HUES6 (cell line): ENCODE measurements around the gene RBM7.

Experiments
- H3K27ac ChIP-seq: 2 replicates; pipeline ENCODE4 v1.7.0; 2013; ENCODE audit warnings: low read depth, mild to moderate bottlenecking, low read length, inconsistent platforms
- H3K27me3 ChIP-seq: 2 replicates; pipeline ENCODE4 v1.6.1; 2013; ENCODE audit warnings: low read length; ENCODE audit not compliant: control insufficient read depth, insufficient read depth
- H3K36me3 ChIP-seq: 2 replicates; pipeline ENCODE4 v1.6.1; 2013; ENCODE audit warnings: low read length; ENCODE audit not compliant: control insufficient read depth, insufficient read depth
- H3K4me1 ChIP-seq: 2 replicates; pipeline ENCODE4 v1.6.1; 2013; ENCODE audit warnings: low read length; ENCODE audit not compliant: control insufficient read depth, insufficient read depth
- H3K4me3 ChIP-seq: 2 replicates; pipeline ENCODE4 v1.5.1; 2013; ENCODE audit warnings: low read depth, low read length
- H3K9ac ChIP-seq: one replicate; pipeline ENCODE4 v1.6.1; 2013; ENCODE audit warnings: mild to moderate bottlenecking, low read length
- H3K9me3 ChIP-seq: 2 replicates; pipeline ENCODE4 v1.6.1; 2013; ENCODE audit warnings: low read depth, low read length; ENCODE audit not compliant: control insufficient read depth, insufficient read depth

Gene RBM7

GRCh38 chr11:114397349-114397982 is 3.0 kb upstream of the RBM7 start:
- Histone ChIP-seq H3K9me3 (0 out of 2 replicates have a peak, but pooled peaks cover 2% of the 10 kb centered on the region), H3K4me1 (peaks cover 31% of the 10 kb centered on the region), H3K27ac (no peak overlapping the region), H3K36me3 (no peaks in the 10 kb centered on the region), H3K4me3 (no peak overlapping the region), H3K27me3 (no peaks in the 10 kb centered on the region), H3K9ac (no peak overlapping the region)

- H3K27ac ChIP-seq = no peak overlapping the region
- 0 out of 2 replicates have a peak, but pooled peaks cover 2% of the 10 kb centered on the region for H3K9me3 ChIP-seq
- H3K36me3 ChIP-seq = peaks cover 8% of the 10 kb centered on the region
- H3K4me1 ChIP-seq = peaks cover 31% of the 10 kb centered on the region
- peak overlapping the region; percentile 97 for H3K4me3 ChIP-seq
- no peak overlapping the region for H3K9ac ChIP-seq
- no peaks in the 10 kb centered on the region for H3K27me3 ChIP-seq
Observed at GRCh38 chr11:114398303-114398920, 2.1 kb upstream of the RBM7 start.

- Histone ChIP-seq H3K27ac (peak overlapping the region; percentile 98), H3K36me3 (peaks cover 16% of the 10 kb centered on the region), H3K4me1 (peaks cover 31% of the 10 kb centered on the region), H3K9ac (peak overlapping the region; percentile 99), H3K4me3 (peak overlapping the region; percentile 97), H3K27me3 (no peaks in the 10 kb centered on the region), H3K9me3 (0 out of 2 replicates have a peak, but pooled peaks cover 2% of the 10 kb centered on the region)
Observed at GRCh38 chr11:114399490-114400215, 813 bp upstream of the RBM7 start.

DNA sequence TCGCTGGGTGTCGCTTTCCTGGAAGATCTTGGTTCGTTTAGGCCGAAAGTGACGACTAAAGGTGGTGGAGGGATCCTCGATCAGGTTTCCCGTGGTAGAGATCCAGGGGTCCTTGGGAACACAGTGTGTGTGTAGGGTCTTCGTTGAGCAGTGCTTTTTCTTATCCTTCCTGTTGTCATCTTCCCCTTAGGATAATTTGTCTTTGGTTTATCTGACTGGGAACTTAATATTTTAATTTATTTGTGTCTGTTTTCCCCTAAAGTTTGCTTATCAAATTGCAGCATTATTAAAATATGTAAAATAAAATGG is 403 bp downstream of the RBM7 start:
- H3K9ac ChIP-seq = peak overlapping the region; percentile 99
- no peaks in the 10 kb centered on the region for H3K9me3 ChIP-seq
- H3K4me1 ChIP-seq = peaks cover 28% of the 10 kb centered on the region
- no peaks in the 10 kb centered on the region for H3K27me3 ChIP-seq
- H3K36me3 ChIP-seq = peaks cover 27% of the 10 kb centered on the region
- H3K4me3 ChIP-seq = peak overlapping the region; percentile 97
- peak overlapping the region; percentile 98 for H3K27ac ChIP-seq

DNA sequence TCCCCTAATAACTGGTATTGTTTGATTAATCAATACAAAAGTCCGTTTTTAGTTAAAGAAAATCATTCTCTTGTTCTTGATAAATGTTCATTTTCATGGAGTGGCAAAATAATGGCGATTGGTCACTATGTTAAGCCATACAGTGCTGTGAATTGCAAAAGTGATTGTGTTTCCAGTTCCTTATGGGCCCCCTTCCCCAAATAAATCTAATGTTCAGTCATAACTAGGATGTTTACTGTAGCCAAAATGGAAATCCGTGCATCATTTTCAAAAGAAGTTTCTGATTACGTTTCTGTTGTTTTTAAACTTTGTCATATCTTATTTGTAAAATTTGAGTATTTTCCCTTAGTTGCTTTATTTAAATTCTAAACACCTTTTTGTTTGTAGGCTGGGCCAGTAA is 845 bp downstream of the RBM7 start:
- H3K36me3 ChIP-seq = peaks cover 32% of the 10 kb centered on the region
- peak overlapping the region; percentile 99 for H3K9ac ChIP-seq
- no peaks in the 10 kb centered on the region for H3K9me3 ChIP-seq
- peak overlapping the region; percentile 98 for H3K27ac ChIP-seq
- no peaks in the 10 kb centered on the region for H3K27me3 ChIP-seq
- H3K4me3 ChIP-seq = peak overlapping the region; percentile 97
- H3K4me1 ChIP-seq = peaks cover 24% of the 10 kb centered on the region

GRCh38 chr11:114412946-114413345 is 12.5 kb downstream of the RBM7 start:
- Histone ChIP-seq H3K9ac (no peak overlapping the region), H3K9me3 (no peaks in the 10 kb centered on the region), H3K4me3 (no peak overlapping the region), H3K27me3 (no peaks in the 10 kb centered on the region), H3K27ac (no peak overlapping the region), H3K36me3 (peaks cover 36% of the 10 kb centered on the region), H3K4me1 (peaks cover 10% of the 10 kb centered on the region)

GRCh38 chr11:114413958-114414357 is 13.5 kb downstream of the RBM7 start:
- Histone ChIP-seq H3K27ac (no peak overlapping the region), H3K4me1 (peaks cover 10% of the 10 kb centered on the region), H3K36me3 (peaks cover 27% of the 10 kb centered on the region), H3K9ac (no peak overlapping the region), H3K27me3 (no peaks in the 10 kb centered on the region), H3K9me3 (no peaks in the 10 kb centered on the region), H3K4me3 (no peak overlapping the region)

DNA sequence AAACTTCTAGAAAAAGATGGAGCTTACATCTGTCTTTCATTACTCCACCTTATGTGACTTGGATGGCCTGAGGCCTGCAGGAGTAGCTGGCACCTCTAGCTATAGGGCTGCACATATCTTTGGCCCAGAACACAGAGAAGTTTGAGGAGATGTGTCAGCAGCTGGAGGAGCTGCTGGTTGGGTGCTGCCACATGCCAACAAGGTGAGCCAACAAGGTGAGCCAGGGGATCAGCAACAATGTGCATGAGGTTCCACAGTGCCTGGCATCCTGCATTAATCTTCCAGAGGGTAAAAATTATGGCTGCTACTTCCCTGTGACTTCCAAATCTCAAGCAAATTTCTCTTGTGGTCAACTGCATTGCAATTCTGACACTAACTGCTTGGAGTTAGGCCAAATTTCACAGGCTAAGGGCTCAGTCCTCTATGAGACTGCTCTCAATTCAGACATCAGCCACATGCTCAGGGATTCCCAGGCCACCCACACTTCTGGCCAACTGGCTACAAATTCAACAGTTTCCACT is 16.0 kb downstream of the RBM7 start:
- Histone ChIP-seq H3K4me1 (peaks cover 10% of the 10 kb centered on the region), H3K4me3 (no peak overlapping the region), H3K27me3 (no peaks in the 10 kb centered on the region), H3K9ac (no peak overlapping the region), H3K9me3 (no peaks in the 10 kb centered on the region), H3K36me3 (peaks cover 11% of the 10 kb centered on the region; the same call in 1 of the 2 replicates), H3K27ac (no peak overlapping the region)

- Histone ChIP-seq H3K9ac (no peak overlapping the region), H3K9me3 (no peaks in the 10 kb centered on the region), H3K36me3 (no peaks in the 10 kb centered on the region), H3K27me3 (no peaks in the 10 kb centered on the region), H3K4me1 (peaks cover 6% of the 10 kb centered on the region), H3K4me3 (no peak overlapping the region), H3K27ac (no peak overlapping the region)
Observed at GRCh38 chr11:114426280-114426679, 25.8 kb downstream of the RBM7 start.

GRCh38 chr11:114430290-114430689 is 29.8 kb downstream of the RBM7 start:
- no peaks in the 10 kb centered on the region for H3K27me3 ChIP-seq
- no peak overlapping the region for H3K27ac ChIP-seq
- no peak overlapping the region for H3K4me3 ChIP-seq
- no peaks in the 10 kb centered on the region for H3K9me3 ChIP-seq
- no peak overlapping the region for H3K9ac ChIP-seq
- peaks cover 6% of the 10 kb centered on the region for H3K4me1 ChIP-seq
- H3K36me3 ChIP-seq = no peaks in the 10 kb centered on the region

DNA sequence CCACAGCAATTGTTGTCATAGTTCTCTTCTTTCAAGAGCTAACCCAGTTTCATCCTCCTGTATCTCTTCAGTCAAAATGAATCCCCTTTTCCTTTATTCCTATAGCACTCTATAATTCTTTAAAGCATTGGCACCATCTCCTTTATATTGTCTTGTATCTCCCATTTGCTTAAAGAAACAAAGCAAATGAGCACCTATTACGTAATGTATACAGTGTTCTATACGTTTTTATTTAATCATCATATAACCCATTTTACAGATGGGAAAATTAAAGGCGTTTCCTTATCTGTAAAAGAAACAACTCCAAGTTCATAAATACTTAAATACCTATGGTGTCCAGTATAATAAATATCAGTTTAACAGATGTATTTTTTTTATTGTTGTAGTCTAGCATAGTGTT is 32.4 kb downstream of the RBM7 start:
- no peak overlapping the region for H3K27ac ChIP-seq
- H3K9ac ChIP-seq = no peak overlapping the region
- no peaks in the 10 kb centered on the region for H3K9me3 ChIP-seq
- no peak overlapping the region for H3K4me3 ChIP-seq
- peaks cover 5% of the 10 kb centered on the region for H3K4me1 ChIP-seq
- H3K27me3 ChIP-seq = no peaks in the 10 kb centered on the region
- no peaks in the 10 kb centered on the region for H3K36me3 ChIP-seq
